Caco-2 (cell line): Measurements from ENCODE around the gene TRAF3. TPM values are rescaled to one million over a fixed set of nuclear protein-coding genes. Genes with fewer than 3 reads are reported as not detected.
"Not testable (repeated sequence)": the region's sequence is repeated elsewhere in the genome, so short reads cannot be mapped to it uniquely, and the experiment has no call there.

Experiments
- BruUV-seq: library from RNA; stranded (reverse); fragments of 400-500 nt; replicated peaks from 2 replicates; lab custom pipeline; 2021; lab: Mats Ljungman, UMichigan
- CTCF ChIA-PET: fragments of 300-600 bp; sonication (Branson Sonifier 250); formaldehyde crosslinking; loops from one replicate; lab custom pipeline; 2022; ENCODE audit warnings: antibody characterized with exemption; lab: Charles Lee
- POLR2A ChIA-PET: fragments of 300-600 bp; sonication (Branson Sonifier 250); formaldehyde crosslinking; loops from one replicate; lab custom pipeline; 2022; ENCODE audit warnings: antibody characterized with exemption; lab: Charles Lee
- DNase-seq, 2 experiments: peaks; one replicate each; pipeline versions ENCODE4 v3.0.0 to v3.0.0-alpha.2; 2020 to 2022
- H3K27me3 ChIP-seq: replicated peaks from 2 replicates; pipeline ENCODE4 v1.6.0; 2011; ENCODE audit warnings: low read length; ENCODE audit not compliant: control insufficient read depth, insufficient read depth
- H3K36me3 ChIP-seq: 2 replicates; pipeline ENCODE4 v1.5.1; 2011; ENCODE audit warnings: low read length; ENCODE audit not compliant: control insufficient read depth, insufficient read depth
- H3K4me1 ChIP-seq: fragments of 250-450 bp; sonication (Bioruptor Pico); 2 replicates; pipeline ENCODE4 v1.5.1; 2020; ENCODE audit warnings: mild to moderate bottlenecking
- H3K4me3 ChIP-seq: 2 replicates; pipeline ENCODE4 v1.5.1; 2011; ENCODE audit warnings: low read depth, mild to moderate bottlenecking, control low read depth, low read length
- H3K9me3 ChIP-seq: fragments of 250-450 bp; sonication (Bioruptor Pico); 2 replicates; pipeline ENCODE4 v1.5.1; 2020; ENCODE audit warnings: mild to moderate bottlenecking, moderate library complexity
- H3K27ac Mint-ChIP-seq: one replicate; pipeline ENCODE4 v1.8.0; 2022; ENCODE audit warnings: mixed read lengths; ENCODE audit not compliant: unreplicated experiment
- H3K27me3 Mint-ChIP-seq: one replicate; pipeline ENCODE4 v1.8.0; 2022; ENCODE audit warnings: mixed read lengths; ENCODE audit not compliant: insufficient read depth, unreplicated experiment
- H3K36me3 Mint-ChIP-seq: one replicate; pipeline ENCODE4 v1.8.0; 2022; ENCODE audit warnings: mild to moderate bottlenecking, mixed read lengths; ENCODE audit not compliant: insufficient read depth, unreplicated experiment
- H3K4me1 Mint-ChIP-seq: one replicate; pipeline ENCODE4 v1.8.0; 2022; ENCODE audit warnings: low read depth, mixed read lengths; ENCODE audit not compliant: unreplicated experiment
- H3K4me3 Mint-ChIP-seq: one replicate; pipeline ENCODE4 v1.8.0; 2022; ENCODE audit warnings: mild to moderate bottlenecking, moderate library complexity, mixed read lengths; ENCODE audit not compliant: unreplicated experiment
- H3K9me3 Mint-ChIP-seq: one replicate; pipeline ENCODE4 v1.8.0; 2022; ENCODE audit warnings: mixed read lengths; ENCODE audit not compliant: unreplicated experiment
- CTCF ChIP-seq, 2 experiments: fragments of 200-600 bp in 1 of 2; IDR thresholded peaks; 1 replicate in 1 of 2; 2 replicates in 1 of 2; pipeline versions ENCODE4 v1.5.1 to v1.8.0; 2011 to 2022; ENCODE audit warnings: antibody characterized with exemption in 1 of 2, control low read depth in 1 of 2, inconsistent platforms in 1 of 2, low read depth in 1 of 2, low read length in 1 of 2, mild to moderate bottlenecking in 1 of 2, moderate library complexity in 1 of 2; ENCODE audit not compliant: insufficient read depth in 1 of 2, severe bottlenecking in 1 of 2, unreplicated experiment in 1 of 2
- intact Hi-C: fragments of 100-400 bp; cut with micrococcal nuclease; formaldehyde crosslinking; loops from one replicate; pipeline ENCODE4 v1.10.0; 2022; ENCODE audit not compliant: unreplicated experiment
- total RNA-seq: library from RNA; stranded (reverse); gene quantifications from 2 replicates; pipeline ENCODE4 v1.2.3, GENCODE V29; 2022

Gene TRAF3
- total RNA-seq, 1 experiment from 2014 or later, result 16.6 TPM

GRCh38 chr14:102862154-102862773 lies 85.0 kb downstream of the TRAF3 start:
- H3K4me1 ChIP-seq, result peaks cover 12% of the 10 kb centered on the region; the same call in 1 of the 2 replicates
- intact Hi-C loops, result no loop called here
- ChIA-PET CTCF (no interaction called here), POLR2A (no interaction called here)
- no peak for TF ChIP-seq CTCF (IDR thresholded peaks at IDR 0.05; ENCODE audit: insufficient read depth in 1 of 2, low read depth in 1 of 2, low read length in 1 of 2, severe bottlenecking in 1 of 2, unreplicated experiment in 1 of 2)
- H3K36me3 ChIP-seq, result peaks cover 1% of the 10 kb centered on the region
- Mint-ChIP-seq H3K27me3 (no peaks in the 10 kb centered on the region), H3K9me3 (no peaks in the 10 kb centered on the region), H3K36me3 (peaks cover 1% of the 10 kb centered on the region), H3K4me1 (peaks cover 8% of the 10 kb centered on the region), H3K27ac (no peak overlapping the region), H3K4me3 (no peak overlapping the region)
- no peaks in the 10 kb centered on the region for H3K27me3 ChIP-seq
- H3K4me3 ChIP-seq, result no peak overlapping the region
- H3K9me3 ChIP-seq, result no peaks in the 10 kb centered on the region; the same call in 1 of the 2 replicates
- BruUV-seq, result no TSS peak
- DNase-seq, result no peak

- H3K4me1 Mint-ChIP-seq, result peaks cover 6% of the 10 kb centered on the region
- Histone ChIP-seq H3K4me1 (peaks cover 5% of the 10 kb centered on the region; the same call in 1 of the 2 replicates), H3K36me3 (peaks cover 1% of the 10 kb centered on the region), H3K27me3 (no peaks in the 10 kb centered on the region), H3K9me3 (no peaks in the 10 kb centered on the region; the same call in 1 of the 2 replicates), H3K4me3 (no peak overlapping the region)
- intact Hi-C loops, result no loop called here
- no peak for TF ChIP-seq CTCF (IDR thresholded peaks at IDR 0.05; ENCODE audit: insufficient read depth in 1 of 2, low read depth in 1 of 2, low read length in 1 of 2, severe bottlenecking in 1 of 2, unreplicated experiment in 1 of 2)
- no peaks in the 10 kb centered on the region for H3K9me3 Mint-ChIP-seq
- no peak overlapping the region for H3K27ac Mint-ChIP-seq
- H3K4me3 Mint-ChIP-seq, result no peak overlapping the region
- ChIA-PET CTCF (interaction anchor here (0.9 kb wide), 1 partner anchor 10 kb away, joined by 3 read pairs; no protein-coding TSS in a partner anchor), POLR2A (no interaction called here)
- BruUV-seq, result no TSS peak
- H3K27me3 Mint-ChIP-seq, result no peaks in the 10 kb centered on the region
- peak; percentile 34 to 63 for DNase-seq
- H3K36me3 Mint-ChIP-seq, result peaks cover 5% of the 10 kb centered on the region
Observed at GRCh38 chr14:102863381-102863780, 86.1 kb downstream of the TRAF3 start.

GRCh38 chr14:102865916-102866315 lies 88.7 kb downstream of the TRAF3 start:
- H3K4me3 Mint-ChIP-seq, H3K27ac Mint-ChIP-seq, H3K9me3 ChIP-seq, BruUV-seq, H3K4me1 Mint-ChIP-seq, H3K36me3 ChIP-seq, intact Hi-C loops, H3K27me3 Mint-ChIP-seq, H3K36me3 Mint-ChIP-seq, DNase-seq, H3K4me1 ChIP-seq, H3K9me3 Mint-ChIP-seq, H3K27me3 ChIP-seq, H3K4me3 ChIP-seq, CTCF ChIA-PET: not testable (repeated sequence)
- POLR2A ChIA-PET, result interaction anchor here (0.9 kb wide), 1 partner anchor 29 kb away, joined by 9 read pairs; no protein-coding TSS in a partner anchor
